ENCODE results near the gene PARD3.
"Not testable (repeated sequence)": the region's sequence is repeated elsewhere in the genome, so short reads cannot be mapped to it uniquely, and the experiment has no call there.

The PARD3 gene

DNA sequence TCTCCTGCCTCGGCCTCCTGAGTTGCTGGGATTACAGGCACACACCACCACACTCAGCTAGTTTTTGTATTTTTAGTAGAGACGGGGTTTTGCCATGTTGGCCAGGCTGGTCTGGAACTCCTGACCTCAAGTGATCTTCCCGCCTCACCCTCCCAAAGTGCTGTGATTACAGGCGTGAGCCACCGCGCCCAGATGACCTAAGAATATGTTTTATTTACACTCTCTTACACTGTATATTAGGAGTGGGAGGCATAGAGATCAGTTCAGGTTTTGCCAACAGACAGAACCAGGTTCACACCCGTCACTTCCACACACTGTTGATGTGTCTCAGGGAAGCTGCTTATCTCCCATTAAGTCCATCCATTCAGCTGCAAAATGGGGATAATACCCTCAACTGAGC, 64.3 kb downstream of the PARD3 start:
- DNase-seq (ENCODE audit: extremely low spot score, insufficient read length, low read depth); FAIRE-seq: not testable (repeated sequence)

DNA sequence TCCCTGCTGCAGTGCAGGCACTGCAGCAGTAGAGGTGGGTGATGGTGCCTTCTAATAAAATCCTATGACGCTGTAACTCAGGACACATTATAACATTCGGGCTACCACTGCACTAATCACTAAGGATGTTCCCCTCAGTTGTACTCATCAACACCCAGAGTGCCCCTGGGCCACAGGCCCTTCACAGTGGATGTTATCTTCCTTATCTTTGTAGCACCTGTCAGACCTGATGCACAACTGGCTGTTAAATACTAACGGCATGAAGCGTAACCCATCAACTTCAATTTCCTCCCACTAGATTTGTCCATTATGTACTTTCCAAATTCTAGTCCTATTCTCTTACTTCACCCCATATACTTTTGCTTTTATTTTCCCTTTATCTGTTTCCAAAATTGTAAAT, 66.3 kb downstream of the PARD3 start:
- FAIRE-seq = no peak
- DNase-seq (ENCODE audit: extremely low spot score, insufficient read length, low read depth) = no peak

DNA sequence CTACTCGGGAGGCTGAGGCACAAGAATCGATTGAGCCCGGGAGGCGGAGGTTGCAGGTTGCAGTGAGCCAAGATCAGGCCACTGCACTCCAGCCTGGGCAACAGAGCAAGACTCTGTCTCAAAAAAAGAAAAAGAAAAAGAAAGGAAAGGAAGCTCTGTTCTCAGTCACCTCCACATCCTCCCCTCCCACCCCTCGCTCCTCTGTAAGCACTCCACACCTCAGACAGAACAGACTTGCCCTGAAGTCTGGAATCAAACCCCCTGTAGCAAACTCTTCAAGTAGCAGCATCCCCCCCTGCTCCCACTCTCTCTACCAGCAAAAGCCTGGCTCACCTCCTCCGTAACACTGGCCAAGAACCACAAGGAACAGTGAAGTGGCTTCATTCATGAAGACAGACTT, 66.7 kb downstream of the PARD3 start:
- DNase-seq (ENCODE audit: extremely low spot score, insufficient read length, low read depth) (no peak), FAIRE-seq (no peak)

- no peak for FAIRE-seq
Measured at GRCh38 chr10:34746094-34746493, 69.0 kb downstream of the PARD3 start.

GRCh38 chr10:34745244-34745643, 69.9 kb downstream of the PARD3 start:
- FAIRE-seq (no peak), DNase-seq (ENCODE audit: extremely low spot score, insufficient read length, low read depth) (no peak)

More at GRCh38 chr10:34746094-34746493, 69.0 kb downstream of the PARD3 start:
- no peak for DNase-seq (ENCODE audit: extremely low spot score, insufficient read length, low read depth)

GRCh38 chr10:34744590-34744989, 70.5 kb downstream of the PARD3 start:
- DNase-seq (ENCODE audit: extremely low spot score, insufficient read length, low read depth) (no peak), FAIRE-seq (no peak)

GRCh38 chr10:34743814-34744213, 71.3 kb downstream of the PARD3 start:
- DNase-seq (ENCODE audit: extremely low spot score, insufficient read length, low read depth) (no peak), FAIRE-seq (no peak)

GRCh38 chr10:34742456-34742855, 72.6 kb downstream of the PARD3 start:
- DNase-seq (ENCODE audit: extremely low spot score, insufficient read length, low read depth) (no peak), FAIRE-seq (no peak)

- not testable (repeated sequence) for DNase-seq (ENCODE audit: extremely low spot score, insufficient read length, low read depth); FAIRE-seq
Measured at GRCh38 chr10:34741087-34741486, 74.0 kb downstream of the PARD3 start.

DNA sequence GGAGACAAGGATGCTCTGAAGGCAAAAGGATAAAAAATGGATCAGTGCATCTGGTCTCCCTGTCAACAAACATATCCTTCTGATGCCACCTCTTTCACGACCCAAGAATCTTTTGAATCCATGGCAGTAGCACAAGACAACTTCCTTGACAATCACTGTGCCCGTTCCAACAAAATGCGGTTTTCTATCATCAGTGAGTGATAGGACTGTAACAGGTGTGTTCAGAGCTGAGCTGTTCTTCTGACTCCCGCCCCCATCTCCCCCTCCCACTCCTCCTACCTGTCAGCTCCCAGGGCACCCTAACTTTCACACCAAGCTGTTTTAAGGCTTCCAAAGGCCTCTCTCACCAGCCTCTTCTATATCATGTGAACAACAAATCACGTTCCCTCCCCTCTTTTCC, 74.8 kb downstream of the PARD3 start:
- no peak for DNase-seq (ENCODE audit: extremely low spot score, insufficient read length, low read depth)
- no peak for FAIRE-seq

DNA sequence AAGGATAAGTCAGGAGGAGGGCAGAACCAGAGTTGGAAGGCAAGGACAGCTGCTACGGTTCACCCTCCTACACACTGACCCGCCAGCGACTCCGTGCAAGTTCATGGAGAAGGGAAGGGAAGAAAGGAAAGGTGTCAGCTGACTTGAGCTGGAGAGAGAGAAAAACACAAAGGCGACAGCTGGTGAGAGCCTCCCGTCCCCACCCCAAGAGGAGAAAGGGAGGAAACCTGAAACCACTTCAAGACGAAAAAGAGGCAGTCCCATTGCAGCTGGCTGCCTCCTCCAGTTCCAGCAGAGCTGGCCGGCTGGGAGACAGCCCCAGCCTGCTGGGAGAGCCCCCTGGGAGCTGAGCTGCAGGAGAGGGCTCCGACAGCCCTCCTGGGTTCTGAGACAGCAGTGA, 75.2 kb downstream of the PARD3 start:
- DNase-seq (ENCODE audit: extremely low spot score, insufficient read length, low read depth) = no peak
- no peak for FAIRE-seq

- DNase-seq (ENCODE audit: extremely low spot score, insufficient read length, low read depth) = no peak
- FAIRE-seq = no peak
Measured at GRCh38 chr10:34737772-34738169, 77.3 kb downstream of the PARD3 start.

DNA sequence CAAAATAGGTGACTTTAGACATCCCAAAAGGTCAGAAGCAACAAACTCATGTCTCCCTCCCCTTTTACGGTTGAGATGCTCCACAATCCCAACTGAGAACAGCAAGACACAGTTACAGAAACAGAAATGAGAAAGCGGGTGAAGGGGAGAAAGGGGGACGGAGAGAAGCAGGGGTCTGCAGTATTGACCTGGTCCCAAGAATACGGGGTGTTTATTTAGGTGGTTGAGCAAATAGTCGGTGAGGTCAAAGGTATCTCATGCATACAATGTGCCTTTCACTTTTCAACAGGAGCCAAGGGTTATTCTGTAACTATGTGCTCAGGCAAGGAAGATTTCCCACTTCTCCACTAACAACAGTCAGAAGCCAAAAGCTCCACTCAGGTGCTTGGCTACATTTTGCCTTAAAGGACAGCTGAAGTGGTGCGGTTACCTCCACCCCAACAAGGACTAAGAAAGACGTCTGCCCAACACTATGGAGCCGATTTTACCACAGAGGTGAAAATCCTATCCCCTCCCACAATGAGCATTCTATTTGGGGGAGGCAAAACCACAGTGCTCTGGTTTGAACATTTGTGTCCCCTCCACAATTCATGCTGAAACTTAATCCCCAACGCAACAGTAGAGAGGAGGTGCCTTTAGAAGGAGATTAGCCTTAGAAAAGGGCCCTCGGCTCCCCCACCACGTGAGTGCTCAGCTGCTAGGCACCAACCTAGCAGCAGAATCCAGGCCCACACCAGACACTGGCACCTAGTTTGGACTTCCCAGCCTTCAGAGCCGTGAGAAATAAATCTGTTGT, 77.9 kb downstream of the PARD3 start:
- FAIRE-seq = peak; percentile 42
- DNase-seq (ENCODE audit: extremely low spot score, insufficient read length, low read depth) = no peak

DNA sequence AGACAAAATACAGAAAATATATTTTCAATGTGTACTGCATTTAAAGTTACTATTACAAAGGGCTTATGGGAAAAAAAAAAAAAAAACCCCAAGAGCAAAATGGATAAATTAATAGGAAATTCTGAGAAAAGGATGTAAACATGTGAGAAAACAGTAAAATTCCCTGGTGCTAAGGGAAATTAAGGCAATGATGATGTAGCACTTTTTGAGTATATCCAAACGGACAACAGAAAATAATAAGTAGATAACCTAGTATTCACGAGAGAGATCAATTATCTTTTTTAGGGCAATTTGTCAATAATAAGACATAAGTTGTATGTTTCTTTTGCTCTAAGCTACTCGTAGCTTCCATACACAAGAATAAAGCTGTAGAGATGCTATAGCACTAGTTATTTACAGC, 80.2 kb downstream of the PARD3 start:
- DNase-seq (ENCODE audit: extremely low spot score, insufficient read length, low read depth) (no peak), FAIRE-seq (no peak)

DNA sequence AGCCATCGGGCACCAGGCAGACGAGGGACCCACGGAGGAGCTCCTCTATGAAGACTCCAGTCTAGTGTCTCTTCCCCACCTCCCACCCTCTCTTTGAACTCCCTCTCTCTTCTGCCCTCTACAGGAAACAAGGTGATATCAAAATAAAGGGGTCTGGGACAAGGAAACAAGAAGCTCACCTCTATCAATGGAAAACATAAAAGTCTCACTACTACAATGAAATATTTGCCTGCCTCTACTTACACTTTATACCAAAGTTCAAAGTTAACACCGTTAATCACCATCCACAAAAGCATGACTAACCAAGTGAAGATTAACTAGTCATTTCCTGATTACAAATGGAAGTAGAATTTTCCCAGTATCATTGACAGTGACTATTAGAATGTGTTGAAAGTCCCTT, 82.2 kb downstream of the PARD3 start:
- FAIRE-seq (peak; percentile 73), DNase-seq (ENCODE audit: extremely low spot score, insufficient read length, low read depth) (no peak)

DNA sequence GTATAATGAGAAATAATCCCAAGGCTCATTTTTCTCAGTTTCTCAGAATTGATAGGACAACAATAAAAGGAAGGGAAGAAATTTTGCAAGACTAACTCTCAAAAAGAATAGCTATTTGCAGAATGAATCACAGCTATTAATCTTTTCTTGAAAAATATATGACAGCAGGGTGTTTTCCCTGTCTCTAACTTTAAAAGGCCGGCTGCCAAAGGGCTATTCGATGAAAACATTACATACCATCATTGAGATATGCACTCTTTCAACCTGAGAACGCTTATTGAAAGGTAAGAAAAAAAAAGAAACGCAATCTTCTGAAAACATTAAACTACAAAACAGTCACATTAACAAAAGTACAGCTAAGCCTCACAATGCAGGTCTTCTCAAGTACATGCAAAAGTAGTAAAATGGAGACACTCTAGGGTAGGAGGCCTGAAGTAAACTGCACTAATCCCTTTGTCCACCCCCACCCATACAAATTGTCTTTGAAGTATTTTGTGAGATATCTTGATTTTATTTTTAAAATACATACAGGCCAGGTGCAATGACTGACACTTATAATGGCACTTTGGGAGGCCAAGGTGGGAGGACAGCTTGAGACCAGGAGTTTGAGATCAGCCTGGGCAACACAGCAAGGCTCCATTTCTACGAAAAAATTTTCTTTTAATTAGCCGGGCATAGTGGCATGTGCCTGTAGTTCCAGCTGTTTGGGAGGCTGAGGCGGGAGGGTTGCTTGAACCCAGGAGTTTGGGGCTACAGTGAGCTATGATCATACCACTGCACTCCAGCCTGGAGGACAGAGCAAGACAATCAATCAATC, 83.0 kb downstream of the PARD3 start:
- FAIRE-seq = no peak
- DNase-seq (ENCODE audit: extremely low spot score, insufficient read length, low read depth) = no peak

DNA sequence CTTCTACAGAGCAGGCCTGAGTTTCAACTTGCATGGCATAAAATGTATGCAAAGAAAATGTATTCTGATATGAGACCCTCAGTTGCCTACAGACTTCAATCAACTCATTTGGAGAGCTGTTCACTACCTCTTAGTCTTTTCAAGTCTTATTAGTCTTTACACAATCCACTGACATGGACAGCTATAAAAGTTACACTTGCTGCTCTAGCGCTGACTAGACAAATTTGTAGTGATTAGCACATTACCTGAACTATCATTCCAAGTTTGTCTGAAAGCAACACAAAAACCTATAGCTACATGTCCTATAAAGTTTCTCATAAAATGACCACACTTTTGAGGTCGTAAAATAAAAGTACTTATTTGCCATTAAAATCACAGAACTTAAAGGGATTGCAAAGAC, 83.9 kb downstream of the PARD3 start:
- DNase-seq (ENCODE audit: extremely low spot score, insufficient read length, low read depth) (no peak), FAIRE-seq (peak; percentile 5)

GRCh38 chr10:34730726-34731125, 84.4 kb downstream of the PARD3 start:
- DNase-seq (ENCODE audit: extremely low spot score, insufficient read length, low read depth) (no peak), FAIRE-seq (no peak)

DNA sequence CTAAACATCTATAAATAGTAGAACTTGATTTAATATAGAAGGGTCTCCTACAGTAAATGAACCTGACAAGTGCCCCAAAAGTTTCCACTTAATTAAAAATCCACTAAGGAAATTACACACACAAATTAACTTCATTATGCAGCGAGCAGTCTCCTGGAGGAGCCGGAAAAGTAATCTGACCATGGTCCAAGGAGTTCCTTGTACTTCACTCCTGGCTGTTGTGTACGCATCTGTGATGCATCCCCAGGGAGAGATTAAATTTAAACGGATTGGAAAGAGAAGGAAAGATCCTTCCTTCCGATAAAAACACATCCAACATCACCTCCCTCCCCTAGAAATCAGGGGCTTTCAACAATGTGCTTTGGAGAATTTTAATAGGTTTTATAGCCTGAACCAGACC, 85.5 kb downstream of the PARD3 start:
- FAIRE-seq (no peak), DNase-seq (ENCODE audit: extremely low spot score, insufficient read length, low read depth) (no peak)

DNA sequence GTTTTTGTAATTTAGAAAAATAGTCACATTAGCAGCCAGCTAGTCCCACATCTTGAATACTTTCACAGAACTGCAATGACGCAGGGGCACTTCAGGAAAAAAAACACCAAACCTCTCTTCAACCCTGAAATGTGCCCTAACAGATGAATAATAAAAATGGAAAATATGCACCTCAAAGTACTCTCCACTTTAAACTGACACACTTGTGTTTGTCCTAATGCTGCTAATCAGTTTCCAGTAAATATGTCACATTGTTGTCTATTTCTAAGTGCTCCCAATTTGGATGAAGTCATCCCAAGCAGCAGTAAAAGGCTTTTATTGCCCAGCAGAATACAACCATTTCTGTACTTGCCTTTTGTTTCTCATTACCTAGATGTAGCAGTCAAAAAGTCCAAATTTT, 86.7 kb downstream of the PARD3 start:
- FAIRE-seq (no peak), DNase-seq (ENCODE audit: extremely low spot score, insufficient read length, low read depth) (no peak)

DNA sequence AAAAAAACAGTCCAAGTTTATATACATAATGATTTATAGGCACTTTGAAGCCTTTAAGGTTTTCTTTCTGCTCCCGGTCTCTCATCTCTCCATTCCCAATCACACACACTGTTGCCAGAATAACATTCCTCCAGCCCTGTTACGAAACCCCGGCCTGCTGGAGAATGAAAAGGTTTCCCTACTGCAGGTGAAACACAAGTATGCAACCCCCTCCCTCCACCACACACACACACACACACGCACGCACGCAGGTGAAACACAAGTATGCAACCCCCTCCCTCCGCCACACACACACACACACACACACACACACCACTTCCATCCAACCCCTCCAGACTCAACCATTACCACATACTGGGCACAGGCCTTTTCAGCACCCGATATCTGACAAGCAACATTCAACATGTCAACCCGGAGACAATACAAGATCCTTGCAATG, 87.5 kb downstream of the PARD3 start:
- DNase-seq (ENCODE audit: extremely low spot score, insufficient read length, low read depth) = no peak
- FAIRE-seq = no peak
